Neural crest cell (in vitro differentiated cells): ENCODE results near the gene FBLN1. TPM values are rescaled to one million over a fixed set of nuclear protein-coding genes. Genes with fewer than 3 reads are reported as not detected.
"Not testable (repeated sequence)": the region's sequence is repeated elsewhere in the genome, so short reads cannot be mapped to it uniquely, and the experiment has no call there.

ENCODE experiments used
- DNase-seq: peaks from one replicate; pipeline ENCODE4 v3.0.0; 2021; ENCODE audit warnings: low read depth, mixed read lengths, low spot score
- H3K27ac Mint-ChIP-seq: one replicate; pipeline ENCODE4 v1.8.0; 2021; ENCODE audit warnings: mild to moderate bottlenecking, mixed read lengths; ENCODE audit not compliant: unreplicated experiment
- H3K27me3 Mint-ChIP-seq: 2 replicates; pipeline ENCODE4 v1.8.0; 2021; ENCODE audit warnings: low read depth, mild to moderate bottlenecking, mixed read lengths
- H3K36me3 Mint-ChIP-seq: 2 replicates; pipeline ENCODE4 v1.8.0; 2021; ENCODE audit warnings: low read depth, mild to moderate bottlenecking, mixed read lengths
- H3K4me1 Mint-ChIP-seq: 2 replicates; pipeline ENCODE4 v1.8.0; 2021; ENCODE audit warnings: mixed read lengths
- H3K4me3 Mint-ChIP-seq: one replicate; pipeline ENCODE4 v1.8.0; 2021; ENCODE audit warnings: mild to moderate bottlenecking, mixed read lengths
- H3K9me3 Mint-ChIP-seq: 2 replicates; pipeline ENCODE4 v1.8.0; 2021; ENCODE audit warnings: mixed read lengths
- total RNA-seq: library from RNA; stranded (reverse); gene quantifications from 2 replicates; pipeline ENCODE4 v1.2.1, GENCODE V29; 2021
- TF ChIP-seq, protein P1 (sequence below): fragments of 200-600 bp; sonication (generic); conservative IDR thresholded peaks from 2 replicates; pipeline ENCODE4 v1.5.0; 2021; ENCODE audit warnings: antibody characterized with exemption, mild to moderate bottlenecking

Gene FBLN1
- total RNA-seq, 1 donor from 2014 or later = 163 TPM

DNA sequence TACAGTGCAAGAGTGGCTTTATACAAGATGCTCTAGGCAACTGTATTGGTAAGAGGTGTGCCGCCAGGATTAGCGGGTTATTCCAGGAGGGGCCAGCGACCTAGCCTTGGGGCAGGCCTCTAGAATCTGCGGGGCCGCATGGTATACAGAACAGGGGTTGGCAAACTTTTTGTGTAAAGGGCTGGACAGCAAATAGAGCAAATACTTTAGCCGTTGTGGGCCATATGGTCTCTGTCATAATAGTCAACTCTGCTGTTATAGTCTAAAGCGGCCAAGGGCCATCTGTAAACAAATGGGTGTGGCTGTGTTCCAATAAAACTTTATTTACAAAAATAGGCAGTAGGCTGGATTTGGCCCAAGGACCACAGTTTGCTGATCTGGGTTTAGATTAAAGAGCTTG, 32.6 kb downstream of the FBLN1 start:
- no peak for DNase-seq
- H3K9me3 Mint-ChIP-seq = no peaks in the 10 kb centered on the region
- H3K36me3 Mint-ChIP-seq = no peaks in the 10 kb centered on the region
- TF ChIP-seq, protein P1, sequence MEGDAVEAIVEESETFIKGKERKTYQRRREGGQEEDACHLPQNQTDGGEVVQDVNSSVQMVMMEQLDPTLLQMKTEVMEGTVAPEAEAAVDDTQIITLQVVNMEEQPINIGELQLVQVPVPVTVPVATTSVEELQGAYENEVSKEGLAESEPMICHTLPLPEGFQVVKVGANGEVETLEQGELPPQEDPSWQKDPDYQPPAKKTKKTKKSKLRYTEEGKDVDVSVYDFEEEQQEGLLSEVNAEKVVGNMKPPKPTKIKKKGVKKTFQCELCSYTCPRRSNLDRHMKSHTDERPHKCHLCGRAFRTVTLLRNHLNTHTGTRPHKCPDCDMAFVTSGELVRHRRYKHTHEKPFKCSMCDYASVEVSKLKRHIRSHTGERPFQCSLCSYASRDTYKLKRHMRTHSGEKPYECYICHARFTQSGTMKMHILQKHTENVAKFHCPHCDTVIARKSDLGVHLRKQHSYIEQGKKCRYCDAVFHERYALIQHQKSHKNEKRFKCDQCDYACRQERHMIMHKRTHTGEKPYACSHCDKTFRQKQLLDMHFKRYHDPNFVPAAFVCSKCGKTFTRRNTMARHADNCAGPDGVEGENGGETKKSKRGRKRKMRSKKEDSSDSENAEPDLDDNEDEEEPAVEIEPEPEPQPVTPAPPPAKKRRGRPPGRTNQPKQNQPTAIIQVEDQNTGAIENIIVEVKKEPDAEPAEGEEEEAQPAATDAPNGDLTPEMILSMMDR = no peak
- peaks cover 2% of the 10 kb centered on the region for H3K27me3 Mint-ChIP-seq
- H3K27ac Mint-ChIP-seq = no peak overlapping the region
- peaks cover 12% of the 10 kb centered on the region for H3K4me1 Mint-ChIP-seq
- H3K4me3 Mint-ChIP-seq = no peak overlapping the region

DNA sequence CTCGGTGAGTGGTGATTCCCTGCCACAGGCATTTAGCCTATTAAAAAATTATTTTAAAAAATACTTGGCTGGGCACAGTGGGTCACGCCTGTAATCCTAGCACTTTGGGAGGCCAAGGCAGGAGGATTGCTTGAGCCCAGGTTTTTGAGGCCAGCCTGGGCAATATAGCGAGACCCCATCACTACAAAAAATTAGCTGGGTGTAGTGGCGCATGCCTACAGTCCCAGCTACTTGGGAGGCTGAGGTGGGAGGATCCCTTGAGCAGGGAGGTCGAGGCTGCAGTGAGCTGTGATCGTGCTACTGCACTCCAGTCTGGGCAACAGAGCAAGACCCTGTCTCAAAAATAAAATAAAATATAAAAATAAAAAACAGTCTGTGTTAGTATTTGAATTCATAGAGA, 33.2 kb downstream of the FBLN1 start:
- H3K4me1 Mint-ChIP-seq = peaks cover 17% of the 10 kb centered on the region
- not testable (repeated sequence) for H3K36me3 Mint-ChIP-seq, H3K4me3 Mint-ChIP-seq, H3K9me3 Mint-ChIP-seq, H3K27me3 Mint-ChIP-seq, H3K27ac Mint-ChIP-seq, DNase-seq

DNA sequence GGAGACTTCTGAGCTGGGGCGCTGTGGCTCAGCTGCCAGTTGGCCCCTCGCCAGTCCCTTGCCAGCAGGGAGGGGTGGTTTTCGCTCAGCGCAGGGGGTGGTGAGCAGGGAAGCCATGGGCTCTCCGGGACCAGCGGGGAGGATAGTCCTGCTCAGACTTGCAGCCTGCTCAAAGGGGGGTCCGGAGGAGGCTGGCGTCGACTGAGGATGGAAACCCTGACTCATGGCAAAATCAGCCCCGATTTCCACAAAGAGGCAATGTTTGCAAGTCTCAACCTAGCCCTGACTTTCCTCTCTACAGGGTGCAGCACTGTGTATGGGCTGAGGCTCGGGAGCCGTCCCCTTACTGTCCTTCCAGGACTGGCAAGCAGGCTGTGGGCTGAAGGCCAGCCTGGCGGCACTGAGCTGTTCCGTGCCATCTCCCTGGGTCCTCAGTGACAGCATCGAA, 35.1 kb downstream of the FBLN1 start:
- Mint-ChIP-seq H3K27me3 (peaks cover 2% of the 10 kb centered on the region), H3K4me3 (no peak overlapping the region), H3K9me3 (no peaks in the 10 kb centered on the region), H3K4me1 (peaks cover 13% of the 10 kb centered on the region), H3K36me3 (peaks cover 5% of the 10 kb centered on the region), H3K27ac (no peak overlapping the region)
- TF ChIP-seq, protein P1 = no peak
- no peak for DNase-seq

DNA sequence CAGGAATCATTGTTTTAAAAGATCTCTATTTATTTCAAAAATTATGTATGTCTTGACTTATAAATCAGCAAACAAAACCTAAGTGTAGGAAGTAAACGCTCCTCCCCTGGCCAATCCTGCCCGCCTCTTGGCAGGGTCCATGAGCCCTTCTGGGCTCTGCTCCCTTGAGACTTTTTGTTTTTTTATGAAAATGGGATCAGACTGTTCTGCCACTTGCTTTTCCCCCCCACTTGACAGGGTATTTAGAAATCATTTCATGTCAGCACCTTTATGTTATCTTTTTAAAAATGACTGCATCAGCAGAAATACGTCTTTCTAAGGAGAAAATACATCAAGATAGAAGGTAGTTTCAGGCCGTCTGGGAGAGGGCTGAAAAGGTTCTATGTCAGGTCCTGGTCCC, 35.6 kb downstream of the FBLN1 start:
- no peak overlapping the region for H3K27ac Mint-ChIP-seq
- no peak overlapping the region for H3K4me3 Mint-ChIP-seq
- peaks cover 5% of the 10 kb centered on the region for H3K36me3 Mint-ChIP-seq
- peaks cover 2% of the 10 kb centered on the region for H3K27me3 Mint-ChIP-seq
- peaks cover 16% of the 10 kb centered on the region for H3K4me1 Mint-ChIP-seq
- no peaks in the 10 kb centered on the region for H3K9me3 Mint-ChIP-seq
- TF ChIP-seq, protein P1 = no peak
- no peak for DNase-seq

DNA sequence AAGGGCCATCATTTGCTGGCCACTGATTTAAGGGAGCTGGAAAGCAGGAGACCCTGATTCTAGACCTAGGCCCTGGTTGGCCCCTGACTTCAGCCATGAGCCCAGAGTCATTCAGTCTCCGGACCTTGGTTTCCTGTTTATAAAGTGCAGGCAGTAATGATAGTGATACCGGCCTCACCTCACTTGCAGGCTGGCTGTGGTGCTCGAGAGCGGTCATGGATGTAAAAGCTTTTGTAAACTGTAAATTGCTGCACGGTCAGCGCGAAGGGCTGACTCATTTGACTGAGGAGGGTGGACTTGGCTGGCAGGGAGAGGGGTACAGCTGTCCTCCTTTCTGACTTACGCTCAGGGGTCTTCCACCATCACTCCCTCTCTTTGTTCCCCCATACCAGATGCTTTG, 37.4 kb downstream of the FBLN1 start:
- Mint-ChIP-seq H3K9me3 (no peaks in the 10 kb centered on the region), H3K27ac (no peak overlapping the region), H3K27me3 (peaks cover 2% of the 10 kb centered on the region), H3K4me1 (peaks cover 23% of the 10 kb centered on the region), H3K36me3 (peaks cover 5% of the 10 kb centered on the region), H3K4me3 (no peak overlapping the region)
- TF ChIP-seq, protein P1 = no peak
- DNase-seq = no peak

DNA sequence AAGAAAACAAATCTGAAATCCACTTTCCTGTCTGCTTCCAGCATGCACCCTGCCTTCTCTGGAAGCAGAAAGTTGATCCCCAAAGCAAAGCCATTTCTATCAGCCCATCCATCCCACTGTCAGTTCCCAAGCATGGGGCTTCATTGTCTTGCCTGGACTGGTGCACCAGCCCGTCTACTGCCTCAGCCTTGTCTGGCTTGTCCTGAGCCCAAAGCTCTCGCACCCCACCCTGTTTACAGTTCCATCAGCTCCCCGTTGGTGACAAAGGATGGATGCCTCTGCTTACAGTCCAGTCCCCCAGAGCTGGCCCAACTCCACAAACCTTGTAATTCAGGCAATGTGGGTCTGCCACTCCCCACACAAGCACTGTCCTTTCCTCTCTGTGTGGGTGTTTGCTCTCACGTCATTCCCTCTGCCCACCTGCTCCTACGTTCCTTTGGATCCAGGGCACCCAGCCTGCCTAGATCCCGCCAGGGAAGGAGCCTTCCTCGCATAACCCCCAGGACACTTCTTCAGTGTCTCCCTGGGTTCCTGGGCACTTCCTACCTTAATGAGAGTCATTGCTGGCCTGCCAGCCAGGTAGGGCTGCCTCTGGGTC, 38.8 kb downstream of the FBLN1 start:
- Mint-ChIP-seq H3K27ac (peak overlapping the region; percentile 71), H3K4me3 (no peak overlapping the region), H3K36me3 (peaks cover 9% of the 10 kb centered on the region), H3K27me3 (peaks cover 2% of the 10 kb centered on the region), H3K4me1 (peaks cover 23% of the 10 kb centered on the region), H3K9me3 (no peaks in the 10 kb centered on the region)
- no peak for DNase-seq
- TF ChIP-seq, protein P1 = no peak
